Stimulated activated naive CD4-positive, alpha-beta T cell (primary cell): ENCODE results near the gene DNAAF2.
A peak's percentile ranks its signal among the peaks of the same experiment; 100 is the strongest.
"Not testable (repeated sequence)": the region's sequence is repeated elsewhere in the genome, so short reads cannot be mapped to it uniquely, and the experiment has no call there.

ENCODE experiments used
- DNase-seq, 6 experiments: peaks; one replicate each; lab custom pipeline; 2025; lab: John Stamatoyannopoulos, UW

DNAAF2 gene, protein sequence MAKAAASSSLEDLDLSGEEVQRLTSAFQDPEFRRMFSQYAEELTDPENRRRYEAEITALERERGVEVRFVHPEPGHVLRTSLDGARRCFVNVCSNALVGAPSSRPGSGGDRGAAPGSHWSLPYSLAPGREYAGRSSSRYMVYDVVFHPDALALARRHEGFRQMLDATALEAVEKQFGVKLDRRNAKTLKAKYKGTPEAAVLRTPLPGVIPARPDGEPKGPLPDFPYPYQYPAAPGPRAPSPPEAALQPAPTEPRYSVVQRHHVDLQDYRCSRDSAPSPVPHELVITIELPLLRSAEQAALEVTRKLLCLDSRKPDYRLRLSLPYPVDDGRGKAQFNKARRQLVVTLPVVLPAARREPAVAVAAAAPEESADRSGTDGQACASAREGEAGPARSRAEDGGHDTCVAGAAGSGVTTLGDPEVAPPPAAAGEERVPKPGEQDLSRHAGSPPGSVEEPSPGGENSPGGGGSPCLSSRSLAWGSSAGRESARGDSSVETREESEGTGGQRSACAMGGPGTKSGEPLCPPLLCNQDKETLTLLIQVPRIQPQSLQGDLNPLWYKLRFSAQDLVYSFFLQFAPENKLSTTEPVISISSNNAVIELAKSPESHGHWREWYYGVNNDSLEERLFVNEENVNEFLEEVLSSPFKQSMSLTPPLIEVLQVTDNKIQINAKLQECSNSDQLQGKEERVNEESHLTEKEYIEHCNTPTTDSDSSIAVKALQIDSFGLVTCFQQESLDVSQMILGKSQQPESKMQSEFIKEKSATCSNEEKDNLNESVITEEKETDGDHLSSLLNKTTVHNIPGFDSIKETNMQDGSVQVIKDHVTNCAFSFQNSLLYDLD

DNA sequence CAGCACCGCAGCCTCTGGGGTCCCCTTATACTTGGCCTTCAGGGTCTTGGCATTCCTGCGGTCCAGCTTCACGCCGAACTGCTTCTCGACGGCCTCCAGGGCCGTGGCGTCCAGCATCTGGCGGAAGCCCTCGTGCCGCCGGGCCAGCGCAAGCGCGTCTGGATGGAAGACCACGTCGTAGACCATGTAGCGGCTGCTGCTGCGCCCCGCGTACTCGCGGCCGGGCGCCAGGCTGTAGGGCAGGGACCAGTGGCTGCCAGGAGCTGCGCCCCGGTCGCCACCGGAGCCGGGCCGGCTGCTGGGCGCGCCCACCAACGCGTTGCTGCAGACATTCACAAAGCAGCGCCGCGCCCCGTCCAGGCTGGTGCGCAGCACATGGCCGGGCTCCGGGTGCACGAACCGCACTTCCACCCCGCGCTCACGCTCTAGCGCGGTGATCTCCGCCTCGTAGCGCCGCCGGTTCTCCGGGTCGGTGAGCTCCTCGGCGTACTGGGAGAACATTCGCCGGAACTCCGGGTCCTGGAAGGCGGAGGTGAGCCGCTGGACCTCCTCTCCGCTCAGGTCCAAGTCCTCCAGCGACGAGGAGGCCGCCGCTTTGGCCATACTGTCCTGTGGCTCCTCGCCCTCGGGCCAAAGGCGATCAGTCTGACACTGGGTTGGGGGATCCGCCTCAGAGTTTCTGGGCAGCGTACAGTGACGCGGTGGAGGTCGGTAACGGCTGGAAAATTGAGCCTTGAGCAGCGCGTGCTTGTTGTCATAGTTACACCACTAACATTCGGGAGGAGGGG lies at the start of gene DNAAF2:
DNAAF2 (minus strand) TSS at position 698 of the 788 bp plus-strand sequence; CDS start at position 603, 95 bp downstream.
- peak; percentile 58 to 89 (median 68) for DNase-seq

DNA sequence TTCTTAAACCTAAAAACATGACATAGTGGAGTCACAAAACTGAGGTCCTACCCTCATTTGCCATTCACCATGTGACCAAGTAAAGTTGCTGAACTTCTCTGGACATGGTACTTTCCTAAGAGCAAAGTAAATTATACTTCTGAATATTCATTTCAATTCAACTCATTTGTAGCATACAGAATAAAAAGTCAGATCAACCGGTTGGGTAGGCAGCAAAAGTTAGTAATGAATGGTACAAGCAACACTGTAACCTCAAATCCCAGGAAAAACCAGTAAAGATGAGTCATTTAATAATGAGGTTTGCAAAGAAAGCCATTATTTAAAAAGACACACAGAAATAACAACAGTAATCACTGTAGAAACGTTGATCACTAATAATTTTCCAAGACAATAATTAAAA lies 44.2 kb upstream of the DNAAF2 start:
- no peak for DNase-seq

DNA sequence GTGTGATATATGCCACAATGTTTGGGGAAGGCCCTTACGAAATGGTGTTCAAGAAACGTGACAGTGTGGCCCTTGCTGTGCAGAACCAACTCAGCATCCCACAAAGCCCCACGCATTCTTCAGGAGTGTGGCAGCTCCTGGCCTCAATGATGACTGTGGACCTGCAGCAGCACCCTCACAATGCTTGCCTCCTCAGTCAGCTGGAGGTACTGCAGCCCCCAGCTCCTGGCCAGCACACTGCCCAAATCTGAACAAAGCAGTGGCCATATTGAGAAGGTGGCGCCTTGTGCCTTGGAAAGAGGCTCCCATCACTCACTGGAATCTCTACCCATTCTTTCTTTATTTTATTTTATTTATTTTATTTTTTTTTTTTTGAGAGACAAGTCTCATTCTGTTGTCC lies 42.6 kb upstream of the DNAAF2 start:
- DNase-seq = no peak

DNA sequence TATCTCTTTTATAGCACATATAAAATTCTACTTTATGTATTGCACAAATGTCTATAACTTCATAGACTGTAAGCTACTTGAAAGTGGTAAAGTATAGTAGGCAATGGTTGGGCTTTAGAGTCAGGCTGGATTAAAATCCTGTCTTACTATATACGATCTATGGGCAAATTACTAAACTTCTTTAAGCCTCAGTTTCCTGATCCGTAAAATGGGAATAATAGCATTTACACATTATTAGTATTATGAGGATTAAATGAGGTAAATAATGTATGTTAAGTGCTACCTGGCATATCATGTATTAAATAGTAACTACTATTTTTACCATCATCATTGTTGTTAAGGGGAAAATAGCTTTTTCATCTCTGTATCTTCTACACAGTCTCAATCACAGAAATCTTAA lies 38.5 kb upstream of the DNAAF2 start:
- DNase-seq = no peak

DNA sequence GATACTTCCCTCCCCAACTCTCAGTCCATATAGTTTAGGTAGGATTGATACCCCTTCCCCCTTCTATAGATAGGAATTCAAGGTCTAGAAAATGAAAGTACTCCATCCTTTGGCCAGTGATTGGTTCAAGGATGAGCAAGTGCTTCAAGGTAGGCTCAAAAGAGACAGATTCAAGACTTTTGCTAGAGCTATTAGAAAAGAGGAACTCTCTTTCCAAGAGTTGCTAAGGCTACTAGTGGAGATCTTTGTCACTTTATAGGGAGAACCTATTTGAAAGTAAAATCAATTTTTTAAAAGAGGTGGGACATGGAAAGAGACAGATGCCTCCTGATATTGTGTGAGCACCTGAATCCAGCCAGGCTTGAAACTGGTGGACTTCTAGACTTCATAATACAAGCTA lies 35.4 kb upstream of the DNAAF2 start:
- no peak for DNase-seq

DNA sequence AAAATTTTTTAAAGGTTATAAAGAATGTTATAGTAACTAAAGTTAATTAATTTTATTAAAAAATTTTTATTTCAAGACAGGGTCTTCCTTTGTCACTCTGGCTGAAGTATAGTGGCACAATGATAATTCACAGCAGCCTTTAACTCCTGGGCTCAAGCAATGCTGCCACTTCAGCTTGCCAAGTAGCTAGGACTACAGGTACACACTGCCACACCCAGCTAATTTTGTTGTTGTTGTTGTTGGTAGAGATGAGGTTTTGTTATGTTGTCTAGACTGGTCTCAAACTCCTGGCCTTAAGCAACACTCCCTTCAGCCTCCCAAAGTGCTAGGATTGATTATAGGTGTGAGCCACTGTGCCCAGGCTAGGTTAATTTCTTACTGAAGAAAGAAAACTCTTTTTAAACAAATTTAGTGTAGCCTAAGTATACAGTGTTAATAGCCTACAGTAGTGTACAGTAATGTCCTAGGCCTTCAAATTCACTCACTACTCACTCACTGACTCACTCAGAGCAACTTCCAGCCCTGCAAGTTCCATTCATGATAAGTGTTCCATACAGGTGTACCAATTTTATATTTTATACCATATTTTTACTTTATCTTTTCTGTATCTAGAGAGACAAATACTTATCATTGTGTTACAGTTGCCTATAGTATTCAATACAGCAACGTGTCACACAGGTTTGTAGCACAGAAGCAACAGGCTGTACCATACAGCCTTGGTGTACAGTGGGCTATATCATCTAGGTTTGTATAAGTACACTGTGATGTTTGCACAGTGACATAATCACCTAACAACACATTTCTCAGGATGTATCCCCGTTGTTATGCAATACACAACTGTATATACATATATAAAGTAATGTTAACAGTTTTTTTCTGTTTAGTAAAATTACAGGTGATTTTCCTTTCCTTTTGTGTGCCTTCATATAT lies 24.7 kb upstream of the DNAAF2 start:
- no peak for DNase-seq

DNA sequence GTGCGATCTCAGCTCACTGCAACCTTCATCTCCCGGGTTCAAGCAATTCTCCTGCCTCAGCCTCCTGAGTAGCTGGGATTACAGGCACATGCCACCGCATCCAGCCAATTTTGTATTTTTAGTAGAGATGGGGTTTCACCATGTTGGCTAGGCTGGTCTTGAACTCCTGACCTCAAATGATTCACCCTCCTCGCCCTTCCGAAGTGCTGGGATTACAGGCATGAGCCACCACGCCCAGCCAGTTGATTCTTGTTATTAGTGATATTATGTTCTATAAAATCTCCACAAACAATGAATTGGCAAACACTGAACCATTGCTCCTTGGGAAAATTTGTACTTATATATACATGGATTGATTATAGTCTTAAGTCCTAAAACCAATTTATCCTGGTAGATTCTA lies 22.5 kb upstream of the DNAAF2 start:
- not testable (repeated sequence) for DNase-seq

DNA sequence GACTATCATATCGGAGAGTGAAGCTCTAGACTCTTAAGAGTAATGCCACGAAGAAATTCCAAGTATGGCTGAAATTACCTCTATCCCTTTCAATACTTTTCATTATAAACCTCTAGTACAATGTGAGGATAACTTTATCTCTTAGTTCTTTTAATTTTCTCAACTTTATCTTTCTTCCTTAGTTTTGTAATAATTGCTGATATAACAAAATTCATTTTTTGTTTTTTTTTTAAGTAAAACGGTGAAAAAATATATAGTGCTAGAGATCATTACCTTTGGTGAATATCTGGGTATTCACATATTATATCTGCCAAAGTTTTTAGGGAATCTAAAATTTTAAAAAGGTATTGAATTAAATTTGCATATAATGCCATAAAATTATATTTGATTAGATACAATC lies 19.5 kb upstream of the DNAAF2 start:
- no peak for DNase-seq

DNA sequence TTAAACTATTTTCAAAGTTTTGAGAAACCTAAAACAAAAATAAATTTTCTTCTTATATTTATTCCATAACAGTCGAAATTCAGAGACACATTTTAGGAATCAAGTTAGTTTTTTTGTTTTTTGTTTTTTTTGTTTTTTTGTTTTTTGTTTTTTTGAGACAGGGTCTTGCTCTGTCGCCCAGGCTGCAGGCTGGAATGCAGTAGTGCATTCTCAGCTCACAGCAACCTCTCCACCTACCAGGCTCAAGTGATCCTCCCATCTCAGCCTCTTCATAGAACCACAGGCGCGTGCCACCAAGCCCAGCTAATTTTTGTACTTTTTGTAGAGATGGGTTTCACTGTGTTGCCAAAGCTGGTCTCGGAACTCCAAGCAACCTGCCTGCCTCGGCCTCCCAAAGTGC lies 18.5 kb upstream of the DNAAF2 start:
- no peak for DNase-seq

DNA sequence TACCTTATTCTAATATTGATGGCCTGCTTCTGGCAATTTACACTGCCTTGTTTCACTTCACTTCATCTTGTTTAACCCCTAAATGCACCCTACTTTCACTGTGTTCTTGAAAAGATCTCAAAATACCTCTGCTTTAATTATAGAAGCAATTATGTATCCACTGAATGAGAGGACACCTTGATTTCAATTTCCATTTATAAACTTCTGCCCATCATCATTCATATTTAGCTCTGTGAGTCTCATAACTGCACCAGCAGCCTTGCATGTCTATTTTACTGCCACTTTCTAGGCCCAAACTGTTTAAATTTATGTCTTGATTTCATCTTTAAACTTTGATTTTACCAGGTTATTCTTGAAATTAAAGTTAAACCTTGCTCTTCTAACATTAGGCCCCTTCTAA lies 7.1 kb upstream of the DNAAF2 start:
- DNase-seq = no peak

DNA sequence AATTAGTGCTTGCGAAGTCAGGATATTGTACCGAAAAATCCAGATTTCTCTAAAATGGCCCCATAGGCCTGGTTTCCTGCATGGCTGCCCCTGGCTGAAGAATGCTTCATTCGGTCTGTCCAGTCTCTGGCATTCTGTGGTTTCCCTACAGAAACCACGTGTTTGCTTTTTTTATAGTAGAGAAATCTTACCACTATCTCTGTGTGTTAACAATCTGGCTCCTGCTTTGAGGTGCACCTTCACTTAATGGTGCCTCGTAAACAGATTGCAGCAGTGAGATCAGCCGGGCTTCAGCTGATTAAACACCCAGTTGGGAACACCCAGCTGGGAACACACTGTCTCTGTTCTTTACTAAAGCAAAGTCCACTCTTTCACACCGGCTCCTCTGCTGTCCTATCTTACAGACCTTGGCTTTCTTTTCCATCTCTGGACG lies 6.7 kb upstream of the DNAAF2 start:
- no peak for DNase-seq

DNA sequence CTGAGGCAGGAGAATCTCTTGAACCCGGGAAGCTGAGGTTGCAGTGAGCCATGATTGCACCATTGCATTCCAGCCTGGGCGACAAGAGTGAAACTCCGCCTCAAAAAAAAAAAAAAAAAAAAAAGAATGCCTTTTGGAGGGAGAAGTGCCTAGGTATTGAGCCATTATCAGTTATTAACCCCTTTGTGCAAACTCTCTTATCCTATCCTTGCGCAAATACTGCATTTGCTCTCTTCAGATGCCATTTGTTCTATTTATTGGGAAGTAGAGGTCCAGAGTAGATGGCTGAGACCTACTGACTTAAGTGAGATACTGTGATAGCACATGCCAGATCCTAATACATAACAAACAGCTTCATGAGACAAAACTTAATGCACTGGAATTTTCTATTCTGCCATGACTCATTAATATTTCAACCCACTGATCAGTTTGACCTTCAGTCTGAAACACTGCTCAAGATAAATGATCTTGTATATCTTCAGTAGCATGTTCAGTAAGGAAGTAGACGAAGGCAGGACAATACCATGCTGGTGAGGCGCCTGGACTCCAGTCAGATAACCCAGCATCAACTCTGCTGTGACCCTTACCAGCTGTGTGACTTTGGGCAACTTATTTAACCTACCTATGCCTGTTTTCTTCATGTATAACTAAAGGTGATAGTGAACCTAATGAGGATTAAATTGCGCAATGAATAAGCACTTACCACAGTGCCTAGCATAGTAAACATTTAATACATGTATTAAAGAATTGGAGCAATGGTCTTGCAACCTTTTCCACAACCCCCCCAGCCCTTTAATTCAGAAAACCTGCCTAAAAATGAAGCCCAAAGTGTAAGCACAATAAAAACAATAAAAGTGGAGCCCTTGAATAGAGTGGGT lies 5.7 kb upstream of the DNAAF2 start:
- DNase-seq = no peak

DNA sequence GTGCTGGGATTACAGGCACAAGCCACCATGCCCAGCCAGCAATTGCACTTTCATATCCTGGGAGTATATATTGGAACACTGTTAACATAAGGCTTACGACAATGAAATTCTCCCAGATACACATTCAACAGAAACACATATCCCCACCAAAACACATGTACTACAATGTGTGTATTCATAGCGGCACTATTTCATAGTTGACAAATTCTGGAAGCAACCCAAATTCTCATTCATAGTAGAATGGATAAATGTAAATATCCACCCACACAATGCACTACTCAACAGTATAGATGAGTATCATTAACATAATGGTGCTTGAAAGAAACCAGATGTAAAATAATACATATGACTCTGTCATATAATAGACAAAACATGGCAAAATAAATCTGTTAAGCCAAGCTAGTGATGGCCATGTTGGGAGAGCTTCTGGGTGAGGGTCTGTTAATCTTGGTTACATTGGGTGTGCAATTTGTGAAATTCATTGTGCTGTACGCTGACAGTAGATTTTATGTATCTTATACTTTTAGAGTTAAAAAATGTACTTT lies 2.6 kb upstream of the DNAAF2 start:
- DNase-seq = no peak

DNA sequence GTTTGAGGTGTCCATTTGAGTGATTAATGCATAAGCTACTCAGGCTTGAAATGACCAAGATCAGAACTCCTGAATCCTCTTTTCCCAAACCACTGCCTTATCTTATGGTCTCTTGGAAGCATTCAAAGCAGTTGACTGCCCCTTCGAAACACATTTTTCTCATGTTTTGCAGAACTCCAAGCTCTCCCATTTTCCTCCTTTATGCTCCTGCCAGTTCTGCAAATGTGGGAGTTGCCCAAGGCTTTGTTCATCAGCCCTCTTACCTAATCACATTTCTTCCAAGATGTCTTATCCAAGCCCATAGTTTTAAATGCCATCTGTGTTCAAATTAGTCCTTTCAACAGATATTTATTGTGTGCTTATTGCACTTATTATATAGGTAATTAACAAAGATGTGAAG lies 1.8 kb upstream of the DNAAF2 start:
- DNase-seq = no peak

DNA sequence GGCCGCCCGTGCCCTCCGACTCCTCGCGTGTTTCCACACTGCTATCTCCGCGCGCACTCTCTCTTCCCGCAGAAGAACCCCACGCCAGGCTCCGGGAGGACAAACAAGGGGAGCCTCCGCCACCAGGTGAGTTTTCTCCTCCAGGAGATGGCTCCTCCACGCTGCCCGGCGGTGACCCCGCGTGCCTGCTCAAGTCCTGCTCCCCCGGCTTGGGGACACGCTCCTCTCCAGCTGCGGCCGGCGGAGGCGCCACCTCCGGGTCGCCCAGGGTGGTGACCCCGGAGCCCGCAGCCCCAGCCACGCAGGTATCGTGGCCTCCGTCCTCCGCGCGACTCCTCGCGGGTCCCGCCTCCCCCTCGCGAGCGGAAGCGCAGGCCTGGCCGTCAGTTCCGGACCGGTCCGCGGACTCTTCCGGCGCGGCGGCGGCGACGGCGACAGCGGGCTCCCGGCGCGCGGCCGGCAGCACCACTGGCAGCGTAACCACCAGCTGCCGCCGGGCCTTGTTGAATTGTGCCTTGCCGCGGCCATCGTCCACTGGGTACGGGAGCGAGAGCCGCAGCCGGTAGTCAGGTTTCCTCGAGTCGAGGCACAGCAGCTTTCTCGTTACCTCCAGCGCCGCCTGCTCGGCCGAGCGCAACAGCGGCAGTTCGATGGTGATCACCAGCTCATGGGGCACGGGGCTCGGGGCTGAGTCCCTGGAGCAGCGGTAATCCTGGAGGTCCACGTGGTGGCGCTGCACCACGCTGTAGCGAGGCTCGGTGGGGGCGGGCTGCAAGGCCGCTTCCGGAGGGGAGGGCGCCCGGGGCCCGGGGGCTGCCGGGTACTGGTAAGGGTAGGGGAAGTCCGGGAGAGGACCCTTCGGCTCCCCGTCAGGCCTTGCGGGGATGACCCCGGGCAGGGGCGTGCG lies 1.2 kb downstream of the DNAAF2 start:
- peak; percentile 85 to 92 (median 90) for DNase-seq

DNA sequence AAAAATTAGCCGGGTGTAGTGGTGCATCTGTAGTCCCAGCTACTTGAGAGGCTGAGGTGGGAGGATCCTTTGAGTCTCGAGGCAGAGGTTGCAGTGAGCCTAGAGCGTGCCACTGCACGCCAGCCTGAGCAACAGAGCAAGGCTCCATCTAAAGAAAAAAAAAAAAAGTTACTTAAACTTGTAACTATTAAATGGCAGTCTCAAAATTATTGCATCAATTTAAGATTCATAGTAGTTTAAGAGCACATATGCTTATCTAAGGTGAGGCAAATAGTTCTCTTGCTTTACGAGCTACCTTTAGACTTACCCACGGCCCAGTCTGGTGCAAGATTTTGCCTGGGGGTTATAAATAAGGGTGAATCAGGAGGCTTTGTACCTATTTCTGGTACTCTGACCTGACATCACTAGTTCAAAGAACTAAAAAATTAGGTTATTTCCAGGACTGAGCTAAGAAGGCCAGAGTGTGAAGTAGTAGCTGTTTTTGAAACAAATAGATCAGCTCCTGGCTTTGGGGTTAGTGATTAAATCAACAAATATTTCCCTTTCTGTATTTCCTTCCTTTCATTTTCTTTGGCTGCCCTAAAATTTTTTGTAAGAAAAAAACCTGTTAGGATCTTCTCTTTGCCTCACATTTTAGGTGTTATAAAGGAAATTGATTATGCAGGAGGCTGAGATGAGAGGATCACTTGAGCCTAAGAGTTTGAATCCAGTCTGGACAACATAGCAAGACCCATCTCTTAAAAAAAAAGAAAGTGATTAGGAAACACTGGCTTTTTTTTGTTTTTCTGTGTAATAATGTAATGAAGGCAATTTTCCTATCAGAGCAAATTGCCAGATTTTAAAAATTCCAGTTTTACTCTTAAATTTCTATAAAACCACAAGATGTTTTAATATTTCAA lies 10.9 kb downstream of the DNAAF2 start:
- DNase-seq = no peak

DNA sequence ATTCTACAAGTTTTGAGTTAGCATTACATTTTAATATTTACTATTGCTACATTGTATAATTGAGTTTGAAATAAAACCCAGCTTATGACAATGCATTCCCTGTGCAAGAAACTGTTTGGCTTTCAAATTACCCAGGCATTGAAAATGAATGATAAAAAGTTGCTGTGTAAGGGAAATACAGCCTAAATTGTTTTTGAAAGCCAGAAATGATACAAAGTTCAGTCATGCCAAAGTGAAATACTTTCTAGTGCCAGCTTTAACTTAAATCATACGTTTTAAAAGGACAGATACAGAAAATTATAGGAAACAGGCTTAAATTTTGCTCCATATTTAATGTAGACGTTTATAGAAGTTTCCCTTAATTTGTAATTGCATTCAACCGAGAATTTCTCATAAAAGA lies 11.7 kb downstream of the DNAAF2 start:
- no peak for DNase-seq
